ENCODE measurements around the gene NOSTRIN.

- TF ChIP-seq CTCF (IDR thresholded peaks at IDR 0.05; ENCODE audit: insufficient read depth, low read length, poor library complexity, severe bottlenecking) = no peak
- TF ChIP-seq EZH2phosphoT487 (conservative IDR thresholded peaks at IDR 0.05; ENCODE audit: low read length) = no peak
Observed at GRCh38 chr2:168848225-168848624, 45.8 kb downstream of the NOSTRIN start.

Data from SU-DHL-6 (cell line).